ENCODE measurements around the gene MOV10L1.

The MOV10L1 gene

DNA sequence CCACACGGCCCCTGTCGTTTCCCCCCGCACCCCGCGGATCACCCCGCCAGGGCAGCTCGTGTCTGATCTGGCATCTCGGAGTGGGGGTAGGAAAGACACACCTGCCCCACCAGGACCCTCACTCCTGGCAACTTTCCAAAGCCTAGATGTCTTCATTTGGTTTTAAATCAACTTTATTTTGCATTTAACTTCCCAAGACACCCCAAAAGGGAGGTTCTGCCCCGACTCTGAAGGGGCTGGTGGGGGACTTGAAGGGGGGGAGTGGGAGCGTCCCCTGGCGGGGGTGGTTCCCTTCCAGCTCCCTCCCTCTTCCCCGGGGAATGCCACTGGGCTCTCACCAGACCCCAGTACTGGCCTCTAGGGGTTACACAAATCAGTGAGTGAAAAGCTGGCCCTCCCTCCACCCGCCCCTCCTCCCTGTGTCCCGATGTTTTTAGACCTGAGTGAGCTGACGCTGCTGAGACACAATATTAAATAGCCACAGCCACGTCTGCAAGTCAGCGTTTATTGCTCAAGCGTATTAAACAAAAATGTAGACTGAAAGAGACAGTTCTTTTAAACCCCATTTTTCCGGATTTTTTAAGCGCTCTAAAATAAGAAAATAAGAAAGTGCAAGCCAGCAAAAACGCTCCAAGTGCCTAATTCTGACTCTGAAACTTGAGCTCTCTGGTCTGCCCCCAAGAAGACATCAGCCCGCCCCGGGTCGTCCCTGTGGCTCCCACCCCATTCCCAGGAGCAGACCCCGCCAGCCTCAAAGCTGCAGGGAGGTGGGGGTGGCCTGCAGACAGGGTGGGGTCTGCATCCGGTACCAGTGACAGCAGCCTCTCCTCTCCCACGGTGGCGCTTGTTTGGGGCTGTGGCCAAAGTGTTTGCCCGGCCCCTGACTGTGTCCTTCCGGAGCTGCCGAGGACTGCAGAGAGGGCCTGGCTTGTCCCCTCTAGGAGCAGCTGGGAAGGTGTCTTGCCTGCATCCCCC is 30.6 kb upstream of the MOV10L1 start:
- DNase-seq (ENCODE audit: low spot score), result no peak

DNA sequence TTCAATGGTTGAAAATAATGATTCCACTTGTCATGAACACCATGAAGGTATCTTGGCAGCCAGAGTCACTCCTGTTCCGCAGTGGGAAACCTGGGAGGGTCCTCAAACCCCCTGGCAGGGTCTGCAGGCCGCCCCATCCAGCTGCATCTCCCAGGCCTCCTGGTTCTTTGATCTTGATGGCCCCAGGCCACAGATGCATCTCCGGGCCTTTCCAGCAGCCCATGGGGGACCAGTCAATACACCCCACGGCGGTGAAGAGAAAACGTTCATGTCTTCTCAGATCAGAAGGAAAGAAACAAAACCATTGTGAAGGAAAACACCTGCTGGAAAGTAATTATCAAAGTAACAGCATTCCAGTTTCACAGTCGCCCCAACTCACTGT is 29.9 kb upstream of the MOV10L1 start:
- DNase-seq (ENCODE audit: low spot score), result no peak

DNA sequence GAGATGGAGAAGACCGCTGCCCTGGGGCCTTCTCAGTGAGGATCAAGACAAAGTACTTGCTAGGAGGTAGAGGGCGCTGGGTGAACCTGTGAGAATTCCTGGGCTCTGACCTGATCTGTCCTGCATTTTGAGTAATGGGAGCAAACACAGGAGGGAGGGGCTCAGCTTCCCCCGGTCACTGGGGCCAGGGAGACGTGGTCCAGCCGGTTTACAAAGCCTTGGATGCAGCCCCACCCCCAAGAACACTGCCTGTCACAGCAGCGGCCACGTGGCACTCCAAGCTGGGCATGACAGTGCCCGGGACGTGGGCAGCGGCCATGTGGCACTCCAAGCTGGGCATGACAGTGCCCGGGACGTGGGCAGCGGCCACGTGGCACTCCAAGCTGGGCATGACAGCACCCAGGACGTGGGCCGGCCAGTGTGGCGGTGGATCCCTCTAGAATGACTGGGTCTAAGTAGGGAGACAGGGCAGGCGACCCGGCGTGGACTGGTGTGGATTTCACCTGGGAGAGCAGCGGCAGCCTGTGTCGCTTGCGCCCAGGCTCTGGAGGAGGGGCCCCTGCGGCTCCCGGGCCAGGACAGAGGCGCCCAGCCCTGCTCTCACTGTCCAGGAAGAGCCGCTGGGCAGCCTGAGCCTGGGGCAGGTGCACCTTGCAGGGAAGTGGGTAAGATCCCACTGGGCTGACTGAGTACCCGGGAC is 29.2 kb upstream of the MOV10L1 start:
- DNase-seq (ENCODE audit: low spot score), result no peak

DNA sequence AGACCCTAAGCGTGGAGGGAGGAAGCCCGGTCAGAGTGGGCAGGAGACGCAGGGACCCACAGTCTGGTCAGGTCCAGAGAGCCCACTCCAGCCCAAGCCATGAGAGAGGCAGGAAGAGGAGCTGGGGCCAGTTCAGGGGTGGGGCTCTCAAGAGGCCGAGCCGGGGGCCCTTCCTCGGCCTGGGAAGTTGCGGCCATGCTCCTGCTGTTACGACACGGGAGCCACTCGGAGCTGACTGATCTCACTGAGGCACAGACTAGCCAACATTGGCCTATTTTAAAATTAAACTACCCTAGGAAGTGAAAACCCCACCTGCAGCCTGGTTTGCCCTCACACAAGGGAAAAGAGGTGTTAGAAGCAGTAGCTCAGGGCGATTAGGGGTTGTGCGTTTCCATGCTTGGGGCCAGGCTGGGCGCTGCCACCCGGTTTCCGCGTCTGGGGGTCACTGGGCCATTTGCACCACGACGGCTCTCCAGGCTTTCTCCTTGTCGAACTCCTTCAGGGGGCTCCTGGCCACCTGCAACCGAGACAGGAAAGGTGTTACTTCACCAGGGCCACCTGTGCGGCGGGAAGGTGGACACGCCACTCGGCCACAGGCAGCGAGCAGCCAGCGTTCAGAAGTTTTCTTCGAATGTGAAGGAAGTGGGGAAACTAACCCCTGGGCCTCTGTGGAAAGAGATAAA is 28.5 kb upstream of the MOV10L1 start:
- DNase-seq (ENCODE audit: low spot score), result no peak

DNA sequence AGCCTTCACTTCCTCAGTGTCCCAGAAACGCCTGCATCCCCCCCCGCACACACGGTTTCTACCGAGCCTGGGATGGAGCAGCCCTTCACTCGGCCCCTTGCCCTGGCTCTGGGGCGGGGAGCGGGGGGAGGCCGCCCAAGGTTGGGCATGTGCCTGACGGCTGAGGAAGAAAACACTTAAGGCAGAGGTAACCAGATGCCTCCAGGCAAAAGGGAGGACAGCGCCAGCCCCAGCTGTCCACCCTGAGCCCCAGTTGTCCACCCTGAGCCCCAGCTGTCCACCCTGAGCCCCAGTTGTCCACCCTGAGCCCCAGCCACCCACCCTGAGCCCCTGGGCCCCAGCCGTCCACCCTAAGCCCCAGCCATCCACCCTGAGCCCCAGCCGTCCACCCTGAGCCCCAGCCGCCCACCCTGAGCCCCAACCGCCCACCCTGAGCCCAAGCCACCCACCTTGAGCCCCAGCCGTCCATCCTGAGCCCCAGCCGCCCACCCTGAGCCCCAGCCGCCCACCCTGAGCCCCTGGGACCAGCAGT is 27.9 kb upstream of the MOV10L1 start:
- no peak for DNase-seq (ENCODE audit: low spot score)

DNA sequence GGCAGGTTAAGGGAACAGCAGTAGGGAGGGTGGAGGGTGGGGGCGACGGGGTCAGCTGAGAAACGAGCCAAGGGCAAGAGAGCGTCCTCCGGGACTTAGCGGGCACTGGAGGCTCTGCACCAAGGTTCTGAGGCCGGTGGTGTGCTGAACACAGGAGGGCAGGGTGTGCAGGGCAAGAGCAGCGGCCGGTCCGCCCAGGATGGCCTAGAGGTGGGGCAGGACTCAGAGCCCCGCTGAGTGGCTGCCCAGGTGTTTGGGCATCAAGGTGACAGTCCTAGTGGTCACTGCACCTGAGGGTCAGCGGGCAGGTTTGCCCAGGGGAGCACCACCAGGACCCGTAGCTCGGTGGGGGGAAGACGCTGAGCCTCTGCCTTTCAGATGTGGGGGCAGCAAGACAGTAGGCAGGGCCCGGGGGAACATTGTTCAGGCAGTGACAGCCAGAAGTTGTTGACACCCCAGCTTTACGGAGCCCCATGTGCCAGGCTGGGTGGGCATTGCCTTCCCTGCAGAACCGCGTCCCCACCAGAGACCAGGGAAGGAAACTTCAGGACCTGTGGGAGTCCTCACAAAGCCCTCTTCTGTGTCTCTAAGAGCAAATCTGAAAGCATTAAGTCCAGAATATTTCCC is 27.2 kb upstream of the MOV10L1 start:
- DNase-seq (ENCODE audit: low spot score), result no peak

DNA sequence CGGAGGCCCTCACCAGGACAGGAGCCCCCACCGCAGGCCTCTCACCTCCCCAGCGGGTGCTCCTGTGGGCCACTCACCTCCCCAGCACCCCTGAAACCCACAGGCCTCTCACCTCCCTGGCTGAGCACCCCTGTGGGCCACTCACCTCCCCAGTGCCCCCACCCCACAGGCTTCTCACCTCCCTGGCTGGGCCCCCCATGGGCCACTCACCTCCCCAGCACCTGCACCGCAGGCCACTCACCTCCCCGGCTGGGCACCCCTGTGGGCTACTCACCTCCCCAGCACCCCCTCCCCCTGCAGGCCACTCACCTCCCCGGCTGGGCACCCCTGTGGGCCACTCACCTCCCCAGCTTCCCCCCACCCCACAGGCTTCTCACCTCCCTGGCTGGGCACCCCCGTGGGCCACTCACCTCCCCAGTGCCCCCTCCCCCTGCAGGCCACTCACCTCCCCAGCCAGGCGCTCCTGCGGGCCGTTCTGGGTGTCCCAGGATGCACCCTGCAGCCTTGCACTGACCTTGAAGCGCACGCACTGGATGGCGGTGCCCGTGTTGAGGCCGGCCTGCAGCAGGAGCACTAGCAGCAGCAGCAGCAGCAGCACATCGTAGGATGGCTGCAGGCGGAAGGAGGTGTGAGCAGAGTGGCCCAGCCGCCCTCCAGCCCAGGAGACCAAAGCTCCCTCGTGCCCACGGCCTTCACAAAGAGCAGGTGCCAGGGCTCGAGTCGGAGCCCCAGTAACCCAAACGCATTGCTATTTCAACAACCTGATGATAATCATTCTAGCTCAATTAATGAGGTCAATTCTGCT is 26.0 kb upstream of the MOV10L1 start:
- DNase-seq (ENCODE audit: low spot score), result no peak

DNA sequence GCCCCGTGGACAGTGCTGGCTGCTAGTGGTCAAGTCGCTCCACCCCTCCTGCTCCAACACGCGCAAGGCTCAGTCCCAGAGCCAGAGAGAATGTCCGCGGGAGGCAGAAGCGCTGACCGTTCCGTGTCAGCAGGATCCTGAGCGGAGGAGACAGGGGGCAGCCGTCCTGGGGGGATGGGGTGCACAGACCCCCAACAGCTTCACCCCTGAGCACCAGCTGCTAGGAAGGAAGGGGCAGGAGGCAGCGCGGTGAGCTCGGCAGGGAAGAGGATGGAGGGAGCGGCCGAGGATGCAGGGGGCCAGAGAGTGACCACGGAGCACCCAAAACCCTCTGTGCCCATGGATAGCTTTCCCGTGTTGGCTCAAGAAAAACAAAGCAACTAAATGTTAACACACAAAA is 25.4 kb upstream of the MOV10L1 start:
- no peak for DNase-seq (ENCODE audit: low spot score)

DNA sequence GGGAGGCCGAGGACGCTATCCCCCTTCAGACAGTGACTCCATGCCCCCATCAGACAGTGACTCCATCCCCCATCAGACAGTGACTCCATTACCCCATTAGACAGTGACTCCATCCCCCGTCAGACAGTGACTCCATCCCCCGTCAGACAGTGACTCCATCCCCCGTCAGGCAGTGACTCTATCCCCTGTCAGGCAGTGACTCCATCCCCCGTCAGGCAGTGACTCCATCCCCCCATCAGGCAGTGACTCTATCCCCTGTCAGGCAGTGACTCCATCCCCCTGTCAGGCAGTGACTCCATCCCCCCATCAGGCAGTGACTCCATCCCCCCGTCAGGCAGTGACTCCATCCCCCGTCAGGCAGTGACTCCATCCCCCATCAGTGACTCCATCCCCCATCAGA is 22.6 kb upstream of the MOV10L1 start:
- no peak for DNase-seq (ENCODE audit: low spot score)

DNA sequence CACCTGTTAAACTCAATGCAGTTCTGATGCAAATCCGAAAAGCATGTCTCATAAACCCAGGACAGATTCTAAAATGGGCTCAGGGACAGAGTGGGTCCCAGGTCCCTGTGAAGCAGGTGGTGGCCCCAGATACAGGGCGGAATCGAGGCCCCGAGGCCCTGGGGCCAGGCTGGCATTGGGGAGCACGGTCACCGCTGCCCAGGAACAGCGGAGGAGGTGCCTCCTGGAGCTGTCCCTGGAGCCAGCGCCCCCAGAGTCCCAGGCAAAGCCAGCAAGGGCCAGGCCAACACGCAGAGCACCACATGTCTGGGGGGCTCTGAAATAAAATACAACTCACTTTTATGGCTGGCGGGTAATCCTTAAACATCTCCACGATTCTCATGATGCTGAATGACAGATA is 21.7 kb upstream of the MOV10L1 start:
- DNase-seq (ENCODE audit: low spot score), result no peak

DNA sequence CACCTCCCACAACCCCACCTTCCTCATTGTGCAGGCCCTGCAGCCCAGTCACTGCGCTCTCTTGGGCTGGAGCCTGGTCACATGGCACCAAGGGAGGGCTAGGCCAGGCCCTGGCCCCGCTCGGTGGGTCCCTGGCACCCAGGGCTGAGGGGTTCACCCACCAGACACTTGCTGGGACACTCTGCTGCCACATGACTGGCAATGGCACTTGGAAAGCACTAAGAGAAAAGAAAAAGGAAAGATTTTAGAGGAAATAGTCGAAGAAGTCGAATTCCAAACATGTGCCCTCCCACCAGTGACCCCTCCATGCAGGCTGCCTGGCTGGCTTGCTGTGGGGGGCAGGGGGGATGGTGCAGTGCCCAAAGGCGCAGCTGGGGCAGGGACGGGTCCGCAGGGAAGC is 19.4 kb upstream of the MOV10L1 start:
- no peak for DNase-seq (ENCODE audit: low spot score)

DNA sequence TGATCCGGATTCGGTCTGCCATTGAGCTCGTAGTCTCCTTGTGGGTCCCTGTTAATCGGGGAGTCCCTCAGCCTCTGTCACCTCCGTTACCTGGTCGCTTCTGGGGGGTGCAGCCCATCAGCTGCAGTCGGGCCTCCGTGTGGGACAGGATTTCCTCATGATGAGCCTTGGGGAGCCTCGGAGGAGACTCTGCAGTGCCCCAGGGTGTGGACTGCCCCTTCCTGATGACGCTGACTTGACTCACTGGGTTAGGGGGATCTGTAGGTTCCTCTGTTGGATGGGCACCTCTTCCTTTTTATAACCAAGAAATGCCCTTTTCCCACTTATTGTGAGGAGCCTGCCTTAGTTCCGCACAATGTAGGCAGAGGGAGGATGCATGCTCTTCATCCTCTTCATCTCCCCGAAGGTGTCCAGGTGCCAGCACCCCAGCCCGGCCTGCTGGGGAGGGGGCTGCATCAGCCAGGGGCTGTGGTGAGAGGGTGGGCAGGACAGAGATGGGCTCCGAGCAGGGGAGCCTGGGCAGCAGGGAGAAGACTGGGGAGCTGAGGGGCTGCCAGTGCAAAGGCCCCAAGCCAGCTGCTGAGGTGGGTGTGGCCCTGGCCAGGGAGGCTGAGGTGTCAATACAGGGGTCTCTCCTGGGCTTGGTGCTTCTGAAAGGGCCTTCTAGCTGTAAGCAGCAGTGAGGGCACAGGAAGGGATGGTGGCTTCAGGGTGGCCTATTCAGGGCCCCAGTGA is 18.2 kb upstream of the MOV10L1 start:
- DNase-seq (ENCODE audit: low spot score), result no peak

DNA sequence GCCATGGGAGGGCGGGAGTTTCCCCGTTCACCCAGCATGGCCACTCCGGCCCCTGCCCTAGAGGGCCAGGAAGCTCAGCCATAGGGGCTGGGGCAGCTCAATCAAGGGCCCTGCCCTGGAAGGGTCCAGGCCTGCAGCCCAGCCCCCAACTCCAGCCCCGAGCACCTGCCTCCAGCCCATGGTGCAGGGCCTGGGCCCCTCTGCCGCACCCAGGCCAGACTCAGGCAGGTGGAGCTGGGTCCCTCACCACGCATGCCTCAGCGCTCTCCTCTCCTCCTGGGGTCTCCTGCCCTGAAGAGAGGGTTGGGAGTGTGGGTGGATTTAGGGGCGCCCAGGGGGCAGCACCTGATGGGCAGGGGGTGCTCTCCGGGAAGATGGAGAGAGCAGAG is 17.6 kb upstream of the MOV10L1 start:
- no peak for DNase-seq (ENCODE audit: low spot score)

DNA sequence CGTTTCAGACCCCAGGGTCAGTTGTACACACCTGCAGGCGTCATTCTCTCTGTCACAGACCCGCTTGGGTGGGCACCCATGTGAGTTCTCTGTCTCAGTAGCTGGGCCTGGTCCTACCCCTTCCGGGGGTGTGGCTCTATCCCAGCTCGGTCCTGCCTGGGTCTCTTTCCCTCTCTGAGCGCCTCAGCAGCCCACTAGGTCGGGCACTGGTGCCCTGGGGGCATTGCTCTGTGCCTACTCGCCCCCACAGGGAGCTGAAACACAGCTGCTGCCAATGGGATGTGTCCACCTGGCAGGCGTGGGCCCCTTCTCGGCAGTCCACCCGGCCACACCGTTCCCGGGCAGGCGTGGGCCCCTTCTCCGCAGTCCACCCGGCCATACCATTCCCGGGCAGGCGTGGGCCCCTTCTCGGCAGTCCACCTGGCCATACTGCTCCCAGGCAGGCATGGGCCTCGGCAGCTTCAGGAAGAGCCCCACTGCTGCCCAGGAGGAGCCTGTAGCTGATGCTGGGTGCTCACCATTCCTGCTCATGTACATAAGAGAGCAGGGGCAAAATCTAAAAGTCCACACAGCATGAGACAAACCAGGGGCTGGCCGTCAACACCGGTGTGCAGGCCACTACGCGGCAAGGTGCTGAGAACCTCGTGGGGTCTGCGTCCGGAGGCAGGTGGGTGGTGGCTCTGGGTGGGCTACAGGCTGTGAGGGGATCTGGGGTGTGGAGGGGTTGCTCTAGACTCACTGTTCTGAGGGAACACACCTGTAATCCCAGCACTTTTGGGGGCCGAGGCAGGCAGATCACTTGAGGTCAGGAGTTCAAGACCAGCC is 16.9 kb upstream of the MOV10L1 start:
- DNase-seq (ENCODE audit: low spot score), result no peak

DNA sequence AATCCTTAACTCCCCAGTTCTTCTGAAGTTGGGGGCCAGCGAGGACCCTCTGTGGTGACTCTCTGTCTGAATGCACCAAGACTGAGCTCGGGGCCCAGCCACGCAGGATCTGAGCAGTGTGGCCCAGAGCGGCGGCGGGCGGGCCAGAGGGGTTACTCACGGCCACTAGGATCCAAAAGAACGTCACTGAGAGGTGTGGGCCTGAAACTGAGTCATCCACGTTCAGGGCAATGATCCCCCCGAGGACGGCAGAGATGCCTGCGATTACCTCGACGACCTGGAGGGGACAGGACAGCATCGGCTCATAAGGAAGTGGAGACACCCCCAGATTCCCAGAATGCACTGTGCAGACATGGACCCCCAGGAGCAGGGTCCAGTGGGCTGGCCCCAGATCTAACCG is 15.8 kb upstream of the MOV10L1 start:
- DNase-seq (ENCODE audit: low spot score), result no peak

DNA sequence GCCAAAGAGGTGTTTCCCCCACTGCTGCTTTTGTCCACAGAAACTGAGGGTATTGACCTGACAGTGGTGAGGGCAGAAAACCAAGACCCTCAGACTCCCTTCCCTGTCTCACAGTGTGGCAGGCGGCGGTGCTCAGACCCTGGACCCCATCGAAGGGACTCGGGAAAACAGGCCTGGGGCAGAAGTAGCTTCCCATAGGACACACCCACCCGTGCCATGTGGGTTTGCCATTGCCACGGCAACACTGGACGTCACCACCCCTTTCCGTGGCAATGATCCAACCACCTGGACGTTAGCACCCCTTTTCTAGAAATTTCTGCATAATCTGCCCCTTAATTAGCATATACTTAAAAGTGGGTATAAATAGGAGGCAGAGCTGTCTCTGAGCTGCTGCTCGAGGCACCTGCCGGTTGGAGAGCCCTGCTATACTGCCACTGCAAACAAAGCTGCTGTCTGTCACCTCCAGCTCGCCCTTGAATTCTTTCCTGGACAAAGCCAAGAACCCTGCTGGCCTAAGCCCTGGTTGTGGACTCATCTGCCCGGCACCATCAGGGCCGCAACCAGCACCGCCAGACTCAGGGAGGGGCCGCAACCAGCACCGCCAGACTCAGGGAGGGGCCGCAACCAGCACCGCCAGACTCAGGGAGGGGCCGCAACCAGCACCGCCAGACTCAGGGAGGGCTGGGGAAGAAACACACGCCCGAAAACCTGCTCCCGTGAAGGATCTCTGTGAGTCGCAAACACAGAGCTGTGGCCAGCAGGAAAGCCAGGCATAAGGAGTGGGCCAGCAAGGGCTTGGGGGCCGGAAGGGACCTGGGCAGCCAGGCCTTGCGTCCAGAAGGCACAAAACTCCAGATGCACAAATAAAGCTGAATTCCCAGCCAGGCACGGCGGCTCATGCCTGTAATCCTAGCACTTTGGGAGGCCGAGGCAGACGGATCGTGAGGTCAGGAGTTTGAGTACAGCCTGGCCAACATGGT is 15.0 kb upstream of the MOV10L1 start:
- DNase-seq (ENCODE audit: low spot score), result no peak

DNA sequence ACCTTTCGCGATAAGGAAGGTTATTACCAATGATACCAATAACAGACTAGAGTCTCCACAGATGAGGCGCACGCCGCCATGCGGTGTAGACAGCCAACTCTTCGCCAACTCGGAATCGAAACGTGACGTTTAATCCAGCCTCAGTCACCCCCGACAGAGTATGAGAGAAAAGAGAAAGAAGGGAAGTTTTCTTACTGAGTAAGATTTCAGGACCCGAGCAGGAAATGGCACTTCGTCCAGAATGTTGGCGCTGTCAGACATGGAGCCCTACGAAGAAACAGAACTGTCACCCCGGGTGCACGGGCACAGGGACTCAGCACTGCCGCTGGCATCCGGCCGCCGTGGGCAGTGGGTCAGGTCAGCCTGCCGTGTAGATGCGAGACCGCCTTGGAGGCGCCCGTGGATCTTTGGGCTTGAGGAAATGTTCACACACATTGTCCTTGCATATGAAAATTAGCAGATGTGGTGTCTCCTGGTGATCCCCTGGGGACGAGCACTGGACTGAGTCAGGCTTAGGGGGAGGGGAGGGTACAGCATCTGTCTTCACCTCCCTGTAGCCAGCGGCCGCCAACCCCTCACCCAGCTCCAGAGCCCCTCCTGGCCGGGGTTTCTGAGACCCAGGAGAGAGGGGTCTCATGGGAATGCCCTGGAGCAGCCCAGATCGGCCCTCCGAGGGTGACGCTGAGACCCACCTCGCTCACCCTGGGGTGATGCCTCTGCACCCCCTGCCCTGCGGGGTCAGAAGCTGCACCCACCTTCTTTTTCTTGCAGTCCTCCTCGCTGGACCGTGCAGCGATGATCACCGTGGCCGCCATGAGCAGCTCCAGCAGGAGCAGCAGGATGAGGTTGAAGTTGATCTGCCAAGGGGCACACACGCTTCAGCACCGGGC is 12.9 kb upstream of the MOV10L1 start:
- DNase-seq (ENCODE audit: low spot score), result no peak
